Brain microvascular endothelial cell (primary cell): ENCODE results near the gene SLC25A47.

Source experiments
- DNase-seq: peaks from one replicate; pipeline ENCODE4 v3.0.0-alpha.2; 2020
- H3K27ac ChIP-seq: fragments of 250-450 bp; sonication (Bioruptor Pico); 2 replicates; pipeline ENCODE4 v1.5.1; 2020; ENCODE audit warnings: mild to moderate bottlenecking, moderate library complexity
- H3K27me3 ChIP-seq: fragments of 250-450 bp; sonication (Bioruptor Pico); replicated peaks from 2 replicates; pipeline ENCODE4 v1.5.1; 2020; ENCODE audit warnings: mild to moderate bottlenecking
- H3K36me3 ChIP-seq: fragments of 250-450 bp; sonication (Bioruptor Pico); replicated peaks from 2 replicates; pipeline ENCODE4 v1.5.1; 2020; ENCODE audit warnings: mild to moderate bottlenecking
- H3K4me3 ChIP-seq: 2 replicates; pipeline ENCODE4 v1.5.1; 2011; ENCODE audit warnings: low read depth, mild to moderate bottlenecking, control low read depth, low read length, moderate library complexity
- CTCF ChIP-seq: IDR thresholded peaks from 2 replicates; pipeline ENCODE4 v1.5.1; 2011; ENCODE audit warnings: low read depth, mild to moderate bottlenecking, moderate library complexity, low read length, control low read depth, inconsistent platforms; ENCODE audit errors: missing control alignments
- in situ Hi-C: cut with HindIII; loops from 2 replicates; pipeline ENCODE4 v1.10.0; 2017; ENCODE audit warnings: low sequenced_read_pairs, low pct_ligation_motif_present

SLC25A47 gene

GRCh38 chr14:100350986-100351385, 27.8 kb downstream of the SLC25A47 start:
- no peak for DNase-seq
- TF ChIP-seq CTCF = no peak
- Histone ChIP-seq H3K27ac (no peak overlapping the region), H3K27me3 (no peaks in the 10 kb centered on the region), H3K4me3 (no peak overlapping the region), H3K36me3 (peaks cover 86% of the 10 kb centered on the region)
- in situ Hi-C loops = no loop called here

- H3K27ac ChIP-seq = no peak overlapping the region
- in situ Hi-C loops = no loop called here
- H3K4me3 ChIP-seq = no peak overlapping the region
- no peak for TF ChIP-seq CTCF
- peaks cover 68% of the 10 kb centered on the region for H3K36me3 ChIP-seq
- no peak for DNase-seq
- no peaks in the 10 kb centered on the region for H3K27me3 ChIP-seq
These were observed 35.3 kb downstream of the SLC25A47 start for GRCh38 chr14:100358396-100358795.

GRCh38 chr14:100359111-100359510, 36.0 kb downstream of the SLC25A47 start:
- Histone ChIP-seq H3K27ac (no peak overlapping the region), H3K36me3 (peaks cover 67% of the 10 kb centered on the region), H3K27me3 (no peaks in the 10 kb centered on the region), H3K4me3 (no peak overlapping the region)
- in situ Hi-C loops = no loop called here
- TF ChIP-seq CTCF = no peak
- no peak for DNase-seq

GRCh38 chr14:100359881-100360280, 36.7 kb downstream of the SLC25A47 start:
- Histone ChIP-seq H3K36me3 (peaks cover 64% of the 10 kb centered on the region), H3K4me3 (no peak overlapping the region), H3K27me3 (no peaks in the 10 kb centered on the region), H3K27ac (no peak overlapping the region)
- DNase-seq = no peak
- TF ChIP-seq CTCF = no peak
- in situ Hi-C loops = no loop called here

- in situ Hi-C loops = no loop called here
- DNase-seq = no peak
- Histone ChIP-seq H3K27me3 (no peaks in the 10 kb centered on the region), H3K36me3 (peaks cover 68% of the 10 kb centered on the region), H3K27ac (no peak overlapping the region), H3K4me3 (no peak overlapping the region)
- TF ChIP-seq CTCF = no peak
These were observed 38.5 kb downstream of the SLC25A47 start for GRCh38 chr14:100361626-100362025.

GRCh38 chr14:100362311-100362927, 39.3 kb downstream of the SLC25A47 start:
- in situ Hi-C loops = no loop called here
- Histone ChIP-seq H3K4me3 (no peak overlapping the region), H3K27ac (no peak overlapping the region), H3K27me3 (no peaks in the 10 kb centered on the region), H3K36me3 (peaks cover 69% of the 10 kb centered on the region)
- DNase-seq = no peak
- TF ChIP-seq CTCF = no peak
